HG03108 (cell line): Measurements from ENCODE around the gene CLMN.
"Not testable (repeated sequence)": the region's sequence is repeated elsewhere in the genome, so short reads cannot be mapped to it uniquely, and the experiment has no call there.

Source experiments
- ATAC-seq: cut with Tn5 transposase; IDR thresholded peaks from one replicate; pipeline ENCODE4 v1.9.1; 2021; ENCODE audit warnings: moderate library complexity; ENCODE audit not compliant: unreplicated experiment

CLMN gene

GRCh38 chr14:95142208-95142607, 177.5 kb downstream of the CLMN start:
- ATAC-seq, result no peak

GRCh38 chr14:95141684-95142083, 178.0 kb downstream of the CLMN start:
- no peak for ATAC-seq

- no peak for ATAC-seq
Observed at GRCh38 chr14:95140060-95140858, 179.4 kb downstream of the CLMN start.

GRCh38 chr14:95138876-95139275, 180.8 kb downstream of the CLMN start:
- no peak for ATAC-seq

GRCh38 chr14:95138455-95138854, 181.3 kb downstream of the CLMN start:
- ATAC-seq, result not testable (repeated sequence)

GRCh38 chr14:95137804-95138167, 181.9 kb downstream of the CLMN start:
- ATAC-seq, result no peak

- no peak for ATAC-seq
Observed at GRCh38 chr14:95137164-95137803, 182.4 kb downstream of the CLMN start.

- ATAC-seq, result no peak
Observed at GRCh38 chr14:95136631-95137030, 183.1 kb downstream of the CLMN start.

GRCh38 chr14:95134304-95134933, 185.3 kb downstream of the CLMN start:
- ATAC-seq, result peak; percentile 50

GRCh38 chr14:95133282-95133681, 186.4 kb downstream of the CLMN start:
- no peak for ATAC-seq

- no peak for ATAC-seq
Observed at GRCh38 chr14:95132760-95133159, 186.9 kb downstream of the CLMN start.
